Keratinocyte (primary cell): ENCODE results near the gene HSPG2. TPM values are rescaled to one million over a fixed set of nuclear protein-coding genes. Genes with fewer than 3 reads are reported as not detected.

Experiments
- DNase-seq: peaks from one replicate; pipeline ENCODE4 v3.0.0-alpha.2; 2011; ENCODE audit warnings: low read depth, missing footprints, low spot score
- FAIRE-seq: peaks from 2 replicates; lab custom pipeline; 2011; peaks lifted over from hg19 to GRCh38; lab: Jason Lieb, UNC
- H2AFZ ChIP-seq: 2 replicates; pipeline ENCODE4 v1.6.0; 2012; ENCODE audit warnings: low read length, control low read depth, inconsistent platforms; ENCODE audit not compliant: control insufficient read depth
- H3K27ac ChIP-seq: 2 replicates; pipeline ENCODE4 v1.5.1; 2011; ENCODE audit warnings: low read length; ENCODE audit not compliant: control insufficient read depth, insufficient read depth
- H3K27me3 ChIP-seq: 3 replicates; pipeline ENCODE4 v1.6.0; 2011; ENCODE audit warnings: low read length; ENCODE audit not compliant: control insufficient read depth, insufficient read depth; ENCODE audit errors: extremely low read depth
- H3K36me3 ChIP-seq, 2 experiments: 2 replicates in 1 of 2; 3 replicates in 1 of 2; pipeline ENCODE4 v1.5.1; 2011; ENCODE audit warnings: low read length in 2 of 2, mild to moderate bottlenecking in 1 of 2; ENCODE audit not compliant: control insufficient read depth in 2 of 2, insufficient read depth in 2 of 2; ENCODE audit errors: extremely low read depth in 1 of 2
- H3K4me1 ChIP-seq: 3 replicates; pipeline ENCODE4 v1.5.1; 2011; ENCODE audit warnings: low read length; ENCODE audit not compliant: control insufficient read depth, insufficient read depth; ENCODE audit errors: extremely low read depth
- H3K4me2 ChIP-seq: 3 replicates; pipeline ENCODE4 v1.6.0; 2011; ENCODE audit warnings: low read depth, low read length; ENCODE audit not compliant: control insufficient read depth, insufficient read depth; ENCODE audit errors: extremely low read depth
- H3K4me3 ChIP-seq, 3 experiments: fragments of 200-600 bp in 1 of 3; sonication (generic) in 1 of 3; 2 replicates in 2 of 3; 3 replicates in 1 of 3; pipeline ENCODE4 v1.5.1; 2011 to 2016; ENCODE audit warnings: low read length in 3 of 3, mild to moderate bottlenecking in 3 of 3, control low read depth in 2 of 3, inconsistent platforms in 1 of 3, low read depth in 1 of 3, mixed read lengths in 1 of 3, mixed run types in 1 of 3, moderate library complexity in 1 of 3; ENCODE audit not compliant: control insufficient read depth in 2 of 3, insufficient read depth in 2 of 3; ENCODE audit errors: extremely low read depth in 1 of 3
- H3K79me2 ChIP-seq: 2 replicates; pipeline ENCODE4 v1.6.0; 2012; ENCODE audit warnings: low read length; ENCODE audit not compliant: control insufficient read depth, insufficient read depth
- H3K9ac ChIP-seq: 3 replicates; pipeline ENCODE4 v1.6.0; 2011; ENCODE audit warnings: low read length; ENCODE audit not compliant: control insufficient read depth, insufficient read depth; ENCODE audit errors: extremely low read depth
- H3K9me1 ChIP-seq: 3 replicates; pipeline ENCODE4 v1.6.0; 2011; ENCODE audit warnings: low read length; ENCODE audit not compliant: control insufficient read depth, insufficient read depth; ENCODE audit errors: extremely low read depth
- H3K9me3 ChIP-seq: 2 replicates; pipeline ENCODE4 v1.5.1; 2012; ENCODE audit warnings: low read depth, low read length; ENCODE audit not compliant: control insufficient read depth
- H4K20me1 ChIP-seq: 3 replicates; pipeline ENCODE4 v1.6.0; 2011; ENCODE audit warnings: low read length; ENCODE audit not compliant: control insufficient read depth, insufficient read depth; ENCODE audit errors: extremely low read depth
- EZH2 ChIP-seq: IDR thresholded peaks from one replicate; pipeline ENCODE4 v1.6.1; 2012; ENCODE audit warnings: inconsistent platforms, mild to moderate bottlenecking, low read length, moderate library complexity
- dilution Hi-C: fragments of 300-500 bp; cut with MboI; formaldehyde crosslinking; loops from one replicate; pipeline ENCODE4 v1.7.0; 2020; ENCODE audit warnings: low sequenced_read_pairs; ENCODE audit not compliant: extremely low pct_ligation_motif_present
- polyA plus RNA-seq, 5 experiments: library from polyadenylated mRNA; depleted of rRNA in 3 of 5; stranded (reverse) in 3 of 5; stranded (forward) in 1 of 5; unstranded in 1 of 5; fragments of >200 nt; gene quantifications; 1 replicate in 1 of 5; 2 replicates in 3 of 5; 3 replicates in 1 of 5; pipeline versions ENCODE4 v1.2.1 to v1.2.3, GENCODE V29; 2011 to 2012; ENCODE audit warnings: missing spikeins in 2 of 5, low read depth in 1 of 5, low replicate concordance in 1 of 5
- TF ChIP-seq, protein P1 (sequence below), 3 experiments: IDR thresholded peaks in 1 of 3; conservative IDR thresholded peaks in 1 of 3; optimal IDR thresholded peaks in 1 of 3; 2 replicates in 2 of 3; 3 replicates in 1 of 3; pipeline versions ENCODE3 to v1.5.1; 2011; ENCODE audit warnings: low read length in 3 of 3, mild to moderate bottlenecking in 3 of 3, moderate library complexity in 2 of 3, control low read depth in 1 of 3, inconsistent platforms in 1 of 3; ENCODE audit not compliant: insufficient read depth in 2 of 3; ENCODE audit errors: extremely low read depth in 1 of 3

HSPG2 gene
- polyA plus RNA-seq, 1 donor (not counting 4 experiments of a cell fraction or from before 2014, with no cell fraction given): 9.0 TPM

- Histone ChIP-seq H3K9ac (no peak overlapping the region), H3K79me2 (peaks cover 66% of the 10 kb centered on the region), H2AFZ (no peak overlapping the region), H4K20me1 (peaks cover 3% of the 10 kb centered on the region), H3K27ac (no peak overlapping the region), H3K4me2 (no peak overlapping the region), H3K4me3 (no peak overlapping the region), H3K36me3 (peaks cover 2 to 25% of the 10 kb centered on the region in 2 experiments), H3K9me1 (no peaks in the 10 kb centered on the region), H3K27me3 (no peaks in the 10 kb centered on the region), H3K9me3 (no peaks in the 10 kb centered on the region), H3K4me1 (peaks cover 17% of the 10 kb centered on the region)
- dilution Hi-C loops: no loop called here
- FAIRE-seq: no peak
- TF ChIP-seq, protein P1, sequence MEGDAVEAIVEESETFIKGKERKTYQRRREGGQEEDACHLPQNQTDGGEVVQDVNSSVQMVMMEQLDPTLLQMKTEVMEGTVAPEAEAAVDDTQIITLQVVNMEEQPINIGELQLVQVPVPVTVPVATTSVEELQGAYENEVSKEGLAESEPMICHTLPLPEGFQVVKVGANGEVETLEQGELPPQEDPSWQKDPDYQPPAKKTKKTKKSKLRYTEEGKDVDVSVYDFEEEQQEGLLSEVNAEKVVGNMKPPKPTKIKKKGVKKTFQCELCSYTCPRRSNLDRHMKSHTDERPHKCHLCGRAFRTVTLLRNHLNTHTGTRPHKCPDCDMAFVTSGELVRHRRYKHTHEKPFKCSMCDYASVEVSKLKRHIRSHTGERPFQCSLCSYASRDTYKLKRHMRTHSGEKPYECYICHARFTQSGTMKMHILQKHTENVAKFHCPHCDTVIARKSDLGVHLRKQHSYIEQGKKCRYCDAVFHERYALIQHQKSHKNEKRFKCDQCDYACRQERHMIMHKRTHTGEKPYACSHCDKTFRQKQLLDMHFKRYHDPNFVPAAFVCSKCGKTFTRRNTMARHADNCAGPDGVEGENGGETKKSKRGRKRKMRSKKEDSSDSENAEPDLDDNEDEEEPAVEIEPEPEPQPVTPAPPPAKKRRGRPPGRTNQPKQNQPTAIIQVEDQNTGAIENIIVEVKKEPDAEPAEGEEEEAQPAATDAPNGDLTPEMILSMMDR (optimal IDR thresholded peaks at IDR 0.05 in 1 of 3, IDR thresholded peaks at IDR 0.05 in 1 of 3, conservative IDR thresholded peaks at IDR 0.05 in 1 of 3; ENCODE audit: extremely low read depth in 1 of 3, insufficient read depth in 2 of 3, low read length in 3 of 3): no peak
- no peak for TF ChIP-seq EZH2
- no peak for DNase-seq
Measured at GRCh38 chr1:21927533-21928237, 9.4 kb downstream of the HSPG2 start.

- no peaks in the 10 kb centered on the region for H3K27me3 ChIP-seq
- peaks cover 61% of the 10 kb centered on the region for H3K79me2 ChIP-seq
- H2AFZ ChIP-seq: no peak overlapping the region
- H3K4me1 ChIP-seq: peaks cover 10% of the 10 kb centered on the region
- H3K4me2 ChIP-seq: no peak overlapping the region
- peaks cover 2 to 27% of the 10 kb centered on the region in 2 experiments for H3K36me3 ChIP-seq
- no peak overlapping the region for H3K4me3 ChIP-seq
- H3K9me3 ChIP-seq: no peaks in the 10 kb centered on the region
- no peak overlapping the region for H3K9ac ChIP-seq
- dilution Hi-C loops: no loop called here
- no peaks in the 10 kb centered on the region for H3K9me1 ChIP-seq
- FAIRE-seq (no peak), DNase-seq (no peak)
- TF ChIP-seq, protein P1 (optimal IDR thresholded peaks at IDR 0.05 in 1 of 3, IDR thresholded peaks at IDR 0.05 in 1 of 3, conservative IDR thresholded peaks at IDR 0.05 in 1 of 3; ENCODE audit: extremely low read depth in 1 of 3, insufficient read depth in 2 of 3, low read length in 3 of 3): no peak
- no peak for TF ChIP-seq EZH2
- H3K27ac ChIP-seq: no peak overlapping the region
- H4K20me1 ChIP-seq: peaks cover 3% of the 10 kb centered on the region
Measured at GRCh38 chr1:21926814-21927532, 10.1 kb downstream of the HSPG2 start.
